Measurements from ENCODE around the gene TSBP1. TPM values are rescaled to one million over a fixed set of nuclear protein-coding genes. Genes with fewer than 3 reads are reported as not detected.

Gene TSBP1
- total RNA-seq, 4 donors from 2014 or later = not detected

DNA sequence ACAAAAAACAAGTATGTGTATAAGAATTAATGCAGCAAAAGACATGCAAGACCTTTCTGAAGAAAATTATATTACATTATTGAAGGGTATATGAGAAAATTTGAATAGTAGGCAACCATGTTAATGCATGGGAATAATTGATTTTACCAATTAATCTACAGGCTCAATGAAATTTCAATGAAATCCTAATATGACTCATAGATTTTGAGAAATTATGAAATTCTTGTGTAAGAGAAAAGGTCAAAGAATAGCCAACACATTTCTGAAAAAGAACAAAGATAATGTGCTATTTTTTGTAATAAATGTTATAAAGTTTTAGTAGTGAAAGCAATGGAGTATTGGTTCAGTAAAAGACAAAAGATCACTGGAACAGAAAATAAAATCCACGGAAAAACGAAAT lies 18.4 kb downstream of the TSBP1 start:
- in situ Hi-C loops (cut with MboI; ENCODE audit: low sequenced_read_pairs in 4 of 4) = no loop called here
- DNase-seq (no peak), ATAC-seq (no peak)
- Histone ChIP-seq H3K9me3 (no peaks in the 10 kb centered on the region), H3K4me1 (no peaks in the 10 kb centered on the region), H3K27ac (no peak overlapping the region), H3K27me3 (no peaks in the 10 kb centered on the region), H3K36me3 (no peaks in the 10 kb centered on the region), H3K4me3 (no peak overlapping the region)
- TF ChIP-seq, protein P1, sequence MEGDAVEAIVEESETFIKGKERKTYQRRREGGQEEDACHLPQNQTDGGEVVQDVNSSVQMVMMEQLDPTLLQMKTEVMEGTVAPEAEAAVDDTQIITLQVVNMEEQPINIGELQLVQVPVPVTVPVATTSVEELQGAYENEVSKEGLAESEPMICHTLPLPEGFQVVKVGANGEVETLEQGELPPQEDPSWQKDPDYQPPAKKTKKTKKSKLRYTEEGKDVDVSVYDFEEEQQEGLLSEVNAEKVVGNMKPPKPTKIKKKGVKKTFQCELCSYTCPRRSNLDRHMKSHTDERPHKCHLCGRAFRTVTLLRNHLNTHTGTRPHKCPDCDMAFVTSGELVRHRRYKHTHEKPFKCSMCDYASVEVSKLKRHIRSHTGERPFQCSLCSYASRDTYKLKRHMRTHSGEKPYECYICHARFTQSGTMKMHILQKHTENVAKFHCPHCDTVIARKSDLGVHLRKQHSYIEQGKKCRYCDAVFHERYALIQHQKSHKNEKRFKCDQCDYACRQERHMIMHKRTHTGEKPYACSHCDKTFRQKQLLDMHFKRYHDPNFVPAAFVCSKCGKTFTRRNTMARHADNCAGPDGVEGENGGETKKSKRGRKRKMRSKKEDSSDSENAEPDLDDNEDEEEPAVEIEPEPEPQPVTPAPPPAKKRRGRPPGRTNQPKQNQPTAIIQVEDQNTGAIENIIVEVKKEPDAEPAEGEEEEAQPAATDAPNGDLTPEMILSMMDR (IDR thresholded peaks at IDR 0.05 in 4 of 5, conservative IDR thresholded peaks at IDR 0.05 in 1 of 5) = no peak
- no peak for TF ChIP-seq POLR2A (IDR thresholded peaks at IDR 0.05)
- intact Hi-C loops (cut with DNase I; ENCODE audit: low total_unique reads) = no loop called here

DNA sequence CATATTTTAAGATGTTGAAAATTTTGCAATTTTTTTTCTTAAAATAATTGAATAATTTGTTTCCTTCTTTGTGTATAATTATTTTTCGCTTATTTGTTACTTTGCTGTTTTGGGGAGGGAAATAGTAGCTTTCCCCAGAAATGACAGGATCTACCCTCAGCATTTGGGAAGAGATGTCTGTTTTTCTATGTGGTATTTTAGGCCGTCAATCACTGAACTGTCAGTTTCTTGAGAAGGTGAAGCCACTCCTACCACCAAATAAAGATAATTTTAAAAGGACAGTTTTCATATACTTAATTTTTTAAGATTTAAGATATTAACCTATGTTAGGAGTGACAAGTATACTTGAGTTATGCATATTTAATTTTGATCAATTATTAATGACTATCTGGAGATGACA lies 31.5 kb downstream of the TSBP1 start:
- no peaks in the 10 kb centered on the region for H3K27me3 ChIP-seq
- no peak overlapping the region for H3K27ac ChIP-seq
- DNase-seq (no peak), ATAC-seq (no peak)
- in situ Hi-C loops (cut with MboI; ENCODE audit: low sequenced_read_pairs in 4 of 4) = no loop called here
- H3K9me3 ChIP-seq = no peaks in the 10 kb centered on the region
- H3K4me1 ChIP-seq = no peaks in the 10 kb centered on the region
- intact Hi-C loops (cut with DNase I; ENCODE audit: low total_unique reads) = no loop called here
- no peaks in the 10 kb centered on the region for H3K36me3 ChIP-seq
- H3K4me3 ChIP-seq = no peak overlapping the region
- TF ChIP-seq, protein P1 (IDR thresholded peaks at IDR 0.05 in 4 of 5, conservative IDR thresholded peaks at IDR 0.05 in 1 of 5) = no peak
- TF ChIP-seq POLR2A (IDR thresholded peaks at IDR 0.05) = no peak

DNA sequence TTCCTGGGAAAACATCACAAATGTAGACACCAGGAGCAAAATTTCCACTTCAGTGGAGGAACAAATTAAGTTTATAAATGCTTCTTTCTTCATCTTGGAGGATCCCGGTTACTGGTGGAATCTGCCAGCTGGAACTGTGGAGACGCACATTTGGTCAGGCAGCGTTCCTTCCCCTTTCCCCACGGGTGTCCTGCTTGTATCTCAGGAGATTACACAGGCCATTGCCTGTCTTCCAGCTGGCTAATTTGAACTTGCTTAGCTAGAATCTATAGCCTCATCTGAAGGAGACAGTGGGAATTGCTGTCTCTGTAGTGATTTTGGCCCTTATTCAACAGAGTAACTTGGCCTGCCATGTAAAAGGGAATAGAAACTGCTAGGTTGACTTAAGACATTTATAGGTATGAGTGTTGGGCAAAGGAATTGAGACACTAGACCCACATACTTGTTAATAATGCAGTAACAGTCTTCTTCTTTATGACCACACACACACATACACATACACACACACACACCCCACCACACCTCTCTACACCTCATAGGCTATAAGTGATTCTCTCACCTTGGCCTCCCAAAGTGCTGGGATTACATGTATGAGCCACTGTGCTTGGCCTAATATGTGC lies 34.4 kb downstream of the TSBP1 start:
- H3K36me3 ChIP-seq = no peaks in the 10 kb centered on the region
- in situ Hi-C loops (cut with MboI; ENCODE audit: low sequenced_read_pairs in 4 of 4) = no loop called here
- H3K27ac ChIP-seq = no peak overlapping the region
- no peaks in the 10 kb centered on the region for H3K9me3 ChIP-seq
- intact Hi-C loops (cut with DNase I; ENCODE audit: low total_unique reads) = no loop called here
- ATAC-seq (no peak), DNase-seq (no peak)
- H3K4me3 ChIP-seq = no peak overlapping the region
- TF ChIP-seq POLR2A (IDR thresholded peaks at IDR 0.05) = no peak
- TF ChIP-seq, protein P1 (IDR thresholded peaks at IDR 0.05 in 4 of 5, conservative IDR thresholded peaks at IDR 0.05 in 1 of 5) = no peak
- H3K4me1 ChIP-seq = no peaks in the 10 kb centered on the region
- H3K27me3 ChIP-seq = no peaks in the 10 kb centered on the region

DNA sequence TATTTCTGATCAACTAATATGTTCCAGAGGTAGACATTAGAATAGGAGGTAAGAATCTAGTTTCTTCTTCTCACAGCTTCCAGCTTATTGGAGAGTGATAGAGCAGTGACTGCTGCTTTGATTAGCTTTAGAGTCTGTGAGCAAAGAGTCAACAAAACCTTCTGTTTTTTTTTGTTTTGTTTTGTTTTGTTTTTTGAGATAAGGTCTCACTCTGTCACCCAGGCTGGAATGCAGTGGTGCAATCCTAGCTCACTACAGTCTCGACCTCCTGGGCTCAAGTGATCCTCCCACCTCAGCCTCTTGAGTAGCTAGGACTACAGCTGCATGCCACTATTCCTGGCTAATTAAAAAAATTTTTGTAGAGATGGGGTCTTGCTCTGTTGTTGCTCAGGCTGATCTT lies 39.3 kb downstream of the TSBP1 start:
- H3K4me3 ChIP-seq = no peak overlapping the region
- intact Hi-C loops (cut with DNase I; ENCODE audit: low total_unique reads) (no loop called here), in situ Hi-C loops (cut with MboI; ENCODE audit: low sequenced_read_pairs in 4 of 4) (no loop called here)
- no peak overlapping the region for H3K27ac ChIP-seq
- H3K27me3 ChIP-seq = no peaks in the 10 kb centered on the region
- H3K4me1 ChIP-seq = no peaks in the 10 kb centered on the region
- ATAC-seq (no peak), DNase-seq (no peak)
- no peaks in the 10 kb centered on the region for H3K9me3 ChIP-seq
- H3K36me3 ChIP-seq = no peaks in the 10 kb centered on the region
- TF ChIP-seq, protein P1 (IDR thresholded peaks at IDR 0.05 in 4 of 5, conservative IDR thresholded peaks at IDR 0.05 in 1 of 5) = no peak
- TF ChIP-seq POLR2A (IDR thresholded peaks at IDR 0.05) = no peak

DNA sequence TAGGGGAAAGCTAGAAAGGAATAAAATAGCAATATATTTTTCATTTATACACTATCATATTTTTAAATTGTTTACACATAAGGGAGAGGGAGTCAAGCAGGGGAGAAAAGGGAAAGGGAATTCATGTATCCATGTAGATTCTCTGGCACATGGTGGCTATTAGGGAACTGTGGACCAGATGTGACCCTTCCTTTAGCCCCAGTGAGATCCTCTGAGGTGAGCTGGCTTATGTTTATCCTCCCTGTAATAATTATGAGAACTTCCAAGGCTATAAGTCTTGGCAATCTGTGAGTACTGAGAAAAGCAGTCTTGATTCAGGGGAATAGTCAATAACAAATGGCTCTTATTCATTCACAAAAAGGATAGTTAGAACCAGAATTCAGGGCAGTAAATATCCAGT lies 42.6 kb downstream of the TSBP1 start:
- no peaks in the 10 kb centered on the region for H3K36me3 ChIP-seq
- TF ChIP-seq, protein P1 (IDR thresholded peaks at IDR 0.05 in 4 of 5, conservative IDR thresholded peaks at IDR 0.05 in 1 of 5) = no peak
- no peak for TF ChIP-seq POLR2A (IDR thresholded peaks at IDR 0.05)
- in situ Hi-C loops (cut with MboI; ENCODE audit: low sequenced_read_pairs in 4 of 4) (no loop called here), intact Hi-C loops (cut with DNase I; ENCODE audit: low total_unique reads) (no loop called here)
- H3K4me3 ChIP-seq = no peak overlapping the region
- DNase-seq (no peak), ATAC-seq (no peak)
- H3K27me3 ChIP-seq = no peaks in the 10 kb centered on the region
- no peaks in the 10 kb centered on the region for H3K9me3 ChIP-seq
- H3K27ac ChIP-seq = no peak overlapping the region
- H3K4me1 ChIP-seq = no peaks in the 10 kb centered on the region
